HepG2 (cell line): Measurements from ENCODE around the gene DIAPH3. TPM values are rescaled to one million over a fixed set of nuclear protein-coding genes. Genes with fewer than 3 reads are reported as not detected.

Source experiments
- ATAC-seq: fragments of 200-7000 bp; cut with Tn5 transposase; 3 replicates; pipeline ENCODE4 v1.9.1; 2020; ENCODE audit warnings: mild to moderate bottlenecking, moderate library complexity
- BruUV-seq: library from RNA; stranded (reverse); fragments of 400-500 nt; replicated peaks from 2 replicates; lab custom pipeline; 2021; lab: Mats Ljungman, UMichigan
- CTCF ChIA-PET: fragments of 300-600 bp; formaldehyde crosslinking; extraction: SDS; loops from one replicate; lab custom pipeline; 2021; ENCODE audit warnings: low total read pairs, inconsistent platforms, low intra/inter-chr PET ratio; lab: Yijun Ruan, JAX
- POLR2A ChIA-PET: fragments of 350-600 bp; sonication (Branson Sonifier 250); formaldehyde crosslinking; loops from one replicate; lab custom pipeline; 2020; ENCODE audit warnings: antibody characterized with exemption, inconsistent platforms; lab: Yijun Ruan, JAX
- DNase-seq: peaks from one replicate; pipeline ENCODE4 v3.0.0-alpha.2; 2015; ENCODE audit warnings: low spot score
- FAIRE-seq: peaks from 3 replicates; lab custom pipeline; 2011; peaks lifted over from hg19 to GRCh38; lab: Jason Lieb, UNC
- H2AFZ ChIP-seq: one replicate; pipeline ENCODE4 v1.6.1; 2011; ENCODE audit warnings: low read length, inconsistent platforms
- H3K27ac ChIP-seq: fragments of 300-600 bp; 3 replicates; pipeline ENCODE4 v1.8.0; 2011; ENCODE audit warnings: mixed run types, mild to moderate bottlenecking, mixed read lengths, low read length, inconsistent platforms; ENCODE audit not compliant: insufficient read depth; ENCODE audit errors: extremely low read length
- H3K27me3 ChIP-seq, 2 experiments: fragments of 200-600 bp in 1 of 2; 2 replicates in 1 of 2; 3 replicates in 1 of 2; pipeline versions ENCODE4 v1.6.0 to v1.8.0; 2011; ENCODE audit warnings: low read length in 2 of 2, mild to moderate bottlenecking in 2 of 2, moderate library complexity in 2 of 2, inconsistent platforms in 1 of 2; ENCODE audit not compliant: insufficient read depth in 2 of 2, control insufficient read depth in 1 of 2
- H3K36me3 ChIP-seq, 2 experiments: fragments of 200-600 bp in 1 of 2; replicated peaks in 1 of 2; 2 replicates in 1 of 2; 3 replicates in 1 of 2; pipeline versions ENCODE4 v1.5.1 to v1.8.0; 2011; ENCODE audit warnings: low read length in 2 of 2, inconsistent platforms in 1 of 2; ENCODE audit not compliant: insufficient read depth in 2 of 2, control insufficient read depth in 1 of 2
- H3K4me1 ChIP-seq: 2 replicates; pipeline ENCODE4 v1.5.1; 2012; ENCODE audit warnings: low read length, inconsistent platforms; ENCODE audit not compliant: insufficient read depth
- H3K4me2 ChIP-seq: 2 replicates; pipeline ENCODE4 v1.6.0; 2011; ENCODE audit warnings: low read depth, low read length, inconsistent platforms
- H3K4me3 ChIP-seq, 3 experiments: fragments of 200-600 bp in 1 of 3; sonication (generic), shearing (Covaris generic) in 1 of 3; replicated peaks in 1 of 3; 2 replicates each; pipeline ENCODE4 v1.5.1; 2011 to 2016; ENCODE audit warnings: low read length in 3 of 3, inconsistent platforms in 2 of 3, low read depth in 2 of 3, mild to moderate bottlenecking in 2 of 3, control low read depth in 1 of 3, mixed read lengths in 1 of 3; ENCODE audit not compliant: insufficient read depth in 1 of 3
- H3K79me2 ChIP-seq: one replicate; pipeline ENCODE4 v1.6.1; 2011; ENCODE audit warnings: low read length, inconsistent platforms; ENCODE audit not compliant: insufficient read depth
- H3K9ac ChIP-seq: 2 replicates; pipeline ENCODE4 v1.6.0; 2011; ENCODE audit warnings: mild to moderate bottlenecking, low read depth, low read length, inconsistent platforms; ENCODE audit not compliant: insufficient read depth
- H3K9me3 ChIP-seq: 2 replicates; pipeline ENCODE4 v1.5.1; 2012; ENCODE audit warnings: mild to moderate bottlenecking, low read length
- H4K20me1 ChIP-seq: 2 replicates; pipeline ENCODE4 v1.6.0; 2011; ENCODE audit warnings: inconsistent platforms, mild to moderate bottlenecking, low read length, moderate library complexity; ENCODE audit not compliant: insufficient read depth
- AKNA ChIP-seq: sonication (generic); formaldehyde crosslinking; IDR thresholded peaks from 2 replicates; pipeline ENCODE4 v1.4.0; 2020; ENCODE audit warnings: missing genetic modification reagents, borderline replicate concordance
- CEBPG ChIP-seq: IDR thresholded peaks from 2 replicates; pipeline ENCODE4 v1.6.1; 2016
- CREB1 ChIP-seq, 2 experiments: fragments of 450-650 bp in 1 of 2; IDR thresholded peaks; 2 replicates each; pipeline ENCODE4 v1.6.1; 2016 to 2017; ENCODE audit warnings: control low read depth in 1 of 2, mild to moderate bottlenecking in 1 of 2, missing compliant biosample characterization in 1 of 2, missing genetic modification characterization in 1 of 2
- CREM ChIP-seq, 2 experiments: sonication (generic) in 1 of 2; formaldehyde crosslinking in 1 of 2; IDR thresholded peaks; 2 replicates each; pipeline versions ENCODE4 v1.4.0 to v1.6.1; 2016 to 2020; ENCODE audit warnings: antibody characterized with exemption in 1 of 2, mild to moderate bottlenecking in 1 of 2, missing genetic modification reagents in 1 of 2
- ETS1 ChIP-seq: sonication (generic); formaldehyde crosslinking; IDR thresholded peaks from 2 replicates; pipeline ENCODE4 v1.4.0; 2020; ENCODE audit warnings: missing genetic modification reagents
- FOXJ3 ChIP-seq: sonication (generic); formaldehyde crosslinking; IDR thresholded peaks from 2 replicates; pipeline ENCODE4 v1.4.0; 2020; ENCODE audit warnings: missing genetic modification reagents, mild to moderate bottlenecking, borderline replicate concordance
- MTERF4 ChIP-seq: sonication (generic); formaldehyde crosslinking; IDR thresholded peaks from 2 replicates; pipeline ENCODE4 v1.8.0; 2023; ENCODE audit warnings: mild to moderate bottlenecking, missing genetic modification reagents
- PREB ChIP-seq: sonication (generic); formaldehyde crosslinking; IDR thresholded peaks from 2 replicates; pipeline ENCODE4 v1.4.0; 2020; ENCODE audit warnings: missing genetic modification reagents
- SYNCRIP ChIP-seq: fragments of 200-400 bp; formaldehyde crosslinking; IDR thresholded peaks from 2 replicates; pipeline ENCODE4 v1.6.1; 2018; ENCODE audit warnings: mild to moderate bottlenecking, low read depth, low read length; ENCODE audit not compliant: insufficient read depth
- THRA ChIP-seq: sonication (generic); formaldehyde crosslinking; IDR thresholded peaks from 2 replicates; pipeline ENCODE4 v1.4.0; 2020; ENCODE audit warnings: missing genetic modification reagents, borderline replicate concordance
- ZFP82 ChIP-seq: sonication (generic); formaldehyde crosslinking; IDR thresholded peaks from 2 replicates; pipeline ENCODE4 v1.5.1; 2020; ENCODE audit warnings: mild to moderate bottlenecking, missing genetic modification reagents, borderline replicate concordance
- ZNF33B ChIP-seq: sonication (generic); formaldehyde crosslinking; IDR thresholded peaks from 2 replicates; pipeline ENCODE4 v1.5.1; 2020; ENCODE audit warnings: mild to moderate bottlenecking, missing genetic modification reagents
- WGBS: methylation state at CpG from one replicate; pipeline ENCODE4 v1.1.6; 2017; ENCODE audit warnings: low lambda C conversion rate; 5-methylcytosine and 5-hydroxymethylcytosine counted together
- in situ Hi-C: cut with HindIII; loops from 2 replicates; pipeline ENCODE4 v1.10.0; 2017; ENCODE audit warnings: low pct_unique_long_range_greater_than_20kb; ENCODE audit not compliant: extremely low pct_ligation_motif_present
- intact Hi-C: fragments of 100-400 bp; cut with micrococcal nuclease; formaldehyde crosslinking; loops from one replicate; pipeline ENCODE4 v1.10.0; 2022; ENCODE audit not compliant: unreplicated experiment
- polyA plus RNA-seq, 8 experiments: library from polyadenylated mRNA; depleted of rRNA in 3 of 8; stranded (reverse) in 7 of 8; unstranded in 1 of 8; fragments of >200 nt; fragmentation: Illumina TruSeq in 4 of 8; extraction: Trizol in 4 of 8; gene quantifications; 2 replicates each; pipeline versions ENCODE4 v1.2.1 to v1.2.3, GENCODE V29; 2011 to 2016; ENCODE audit warnings: low read depth in 4 of 8, missing spikeins in 1 of 8, mixed read lengths in 1 of 8; ENCODE audit not compliant: insufficient read depth in 1 of 8
- total RNA-seq, 5 experiments: library from RNA; depleted of rRNA; stranded (reverse); fragments of >200 nt; fragmentation: Illumina TruSeq; extraction: Trizol; gene quantifications; 2 replicates each; pipeline ENCODE4 v1.2.3, GENCODE V29; 2016; ENCODE audit warnings: low read depth in 1 of 5

The DIAPH3 gene
- total and polyA plus RNA-seq, 2 of the 13 experiments (the other 11 are each of a cell fraction or from before 2014, with no cell fraction given) = 4.0 to 9.3 TPM

GRCh38 chr13:60182907-60183306 lies 19.2 kb upstream of the DIAPH3 start:
- CTCF ChIA-PET = no interaction called here
- WGBS = 0% methylated on average over 1 of the region's 1 CpG
- Histone ChIP-seq H3K4me1 (no peaks in the 10 kb centered on the region), H3K4me3 (no peak overlapping the region), H3K9ac (no peak overlapping the region), H3K79me2 (no peaks in the 10 kb centered on the region), H3K27me3 (no peaks in the 10 kb centered on the region; a peak in 1 of 5 replicates), H4K20me1 (no peaks in the 10 kb centered on the region), H2AFZ (no peak overlapping the region), H3K9me3 (no peaks in the 10 kb centered on the region), H3K27ac (no peak overlapping the region), H3K4me2 (no peak overlapping the region), H3K36me3 (no peaks in the 10 kb centered on the region)
- DNase-seq (no peak), FAIRE-seq (no peak), ATAC-seq (no peak)
- no TSS peak for BruUV-seq
- in situ Hi-C loops (no loop called here), intact Hi-C loops (no loop called here)
- POLR2A ChIA-PET = no interaction called here
- TF ChIP-seq SYNCRIP = no peak
- no peak for TF ChIP-seq ZNF33B (CRISPR knock-in tag)
- no peak for TF ChIP-seq PREB (CRISPR knock-in tag)
- TF ChIP-seq CEBPG (CRISPR knock-in tag) = 0 out of 2 replicates have a peak, but pooled peaks have one; percentile 10
- no peak for TF ChIP-seq CREB1 (IDR thresholded peaks at IDR 0.05)
- no peak for TF ChIP-seq CREB1 (CRISPR knock-in tag; IDR thresholded peaks at IDR 0.05)
- TF ChIP-seq FOXJ3 = no peak
- no peak for TF ChIP-seq ETS1 (CRISPR knock-in tag)
- TF ChIP-seq CREM (IDR thresholded peaks at IDR 0.05) = no peak
- no peak for TF ChIP-seq CREM (CRISPR knock-in tag; IDR thresholded peaks at IDR 0.05)
- TF ChIP-seq MTERF4 = no peak
- no peak for TF ChIP-seq ZFP82 (CRISPR knock-in tag)
- TF ChIP-seq THRA (CRISPR knock-in tag) = peak; percentile 34; the same call in 1 of the 2 replicates
- TF ChIP-seq AKNA (CRISPR knock-in tag) = no peak
